NCI-H446 (cell line): ENCODE measurements around the gene CRYAB.
A peak's percentile ranks its signal among the peaks of the same experiment; 100 is the strongest.
"Not testable (repeated sequence)": the region's sequence is repeated elsewhere in the genome, so short reads cannot be mapped to it uniquely, and the experiment has no call there.

Experiments
- DNase-seq, 2 experiments: peaks; one replicate each; lab custom pipeline; 2025; lab: John Stamatoyannopoulos, UW

Gene CRYAB

DNA sequence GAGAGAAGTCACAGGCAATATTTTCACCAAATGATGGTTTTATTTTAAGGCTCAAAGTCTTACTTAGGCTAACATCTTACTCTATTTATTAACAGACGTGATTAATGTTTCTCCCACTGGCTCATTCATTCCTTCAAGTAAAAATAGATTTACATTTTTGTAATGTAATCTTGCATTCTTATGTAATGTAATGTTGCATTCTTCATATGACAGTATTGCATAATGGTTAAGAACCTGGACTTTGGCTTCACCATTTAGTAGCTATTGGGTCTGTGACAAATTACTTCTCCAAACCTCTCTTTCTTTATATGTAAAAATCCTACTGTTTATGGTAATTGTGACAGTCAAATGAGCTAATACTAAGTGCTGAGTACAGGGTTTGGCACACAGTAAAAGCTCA lies 22.3 kb upstream of the CRYAB start:
- no peak for DNase-seq

DNA sequence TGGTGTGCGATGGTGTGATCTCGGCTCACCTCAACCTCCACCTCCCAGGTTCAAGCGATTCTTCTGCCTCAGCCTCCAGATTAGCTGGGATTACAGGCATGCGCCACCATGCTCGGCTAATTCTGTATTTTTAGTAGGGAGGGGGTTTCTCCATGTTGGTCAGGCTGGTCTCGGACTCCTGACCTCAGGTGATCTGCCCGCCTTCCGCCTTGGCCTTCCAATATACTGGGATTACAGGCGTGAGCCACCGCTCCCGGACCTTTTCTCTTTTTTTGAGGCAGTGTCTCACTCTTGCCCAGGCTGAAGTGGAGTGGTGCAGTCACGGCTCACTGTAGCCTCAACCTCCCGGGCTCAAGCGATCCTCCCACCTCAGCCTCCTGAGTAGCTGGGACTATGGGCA lies 21.6 kb upstream of the CRYAB start:
- not testable (repeated sequence) for DNase-seq

GRCh38 chr11:111932611-111932950 lies 21.0 kb upstream of the CRYAB start:
- no peak for DNase-seq

GRCh38 chr11:111930472-111930871 lies 18.9 kb upstream of the CRYAB start:
- no peak for DNase-seq

DNA sequence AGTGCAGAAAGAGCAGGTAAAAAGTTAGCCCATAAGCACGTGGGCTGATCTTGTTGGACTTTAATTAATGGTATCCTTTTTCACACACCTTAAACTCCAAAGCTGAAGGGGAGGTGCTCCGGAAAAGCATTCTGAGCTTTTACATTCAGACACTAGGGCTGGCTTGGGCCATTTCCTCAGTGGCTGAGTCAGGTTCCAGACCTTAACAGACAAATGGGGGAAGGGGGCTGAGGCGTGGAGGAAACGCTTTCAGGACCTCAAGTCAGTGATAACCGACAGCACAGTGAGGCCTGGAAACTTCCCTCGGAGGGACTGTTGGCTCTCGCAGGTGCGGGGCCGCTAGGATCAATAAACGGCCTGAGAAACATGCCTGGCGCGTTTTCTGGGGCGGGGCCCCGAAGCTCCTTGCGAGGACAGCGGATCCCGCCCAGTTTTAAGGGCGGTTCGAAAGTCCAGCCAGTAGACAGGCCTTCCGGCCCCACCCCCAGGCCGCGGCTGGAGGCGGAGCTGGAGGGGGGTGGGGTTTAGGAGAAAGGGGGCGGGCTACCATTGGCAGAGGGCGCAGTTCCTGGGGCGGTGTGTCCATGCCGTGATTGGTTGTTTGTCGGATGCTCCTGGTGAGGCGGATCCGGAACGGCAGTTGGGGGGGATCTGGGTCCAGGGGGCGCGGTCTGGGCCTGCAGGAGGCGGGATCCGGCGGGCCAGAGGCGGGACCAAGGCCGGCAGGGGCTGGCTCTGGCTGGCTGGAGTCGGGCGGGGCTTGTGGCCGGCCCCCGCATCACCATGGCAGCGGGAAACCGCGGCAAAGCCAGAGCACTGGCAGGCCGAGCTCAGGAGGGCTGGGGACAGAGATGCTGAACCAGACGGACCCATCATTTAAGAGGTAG lies 15.2 kb upstream of the CRYAB start:
- peak; percentile 99 for DNase-seq

DNA sequence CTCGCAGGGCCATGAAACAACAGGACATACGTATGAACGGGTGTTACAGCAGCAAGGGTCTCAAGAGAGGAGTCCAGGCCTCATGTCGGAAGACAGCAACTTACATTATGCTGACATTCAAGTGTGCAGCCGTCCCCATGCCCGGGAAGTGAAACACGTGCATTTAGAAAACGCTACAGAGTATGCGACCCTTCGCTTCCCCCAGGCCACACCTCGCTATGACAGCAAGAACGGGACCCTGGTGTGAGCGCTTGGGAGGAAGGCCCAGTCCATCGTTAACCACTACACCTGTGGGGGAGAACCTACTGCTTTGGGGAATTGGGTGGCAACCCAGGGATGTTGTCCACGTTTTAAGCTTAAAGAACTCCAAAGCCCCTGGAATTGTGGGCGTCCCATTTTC lies 14.4 kb upstream of the CRYAB start:
- DNase-seq, result no peak

DNA sequence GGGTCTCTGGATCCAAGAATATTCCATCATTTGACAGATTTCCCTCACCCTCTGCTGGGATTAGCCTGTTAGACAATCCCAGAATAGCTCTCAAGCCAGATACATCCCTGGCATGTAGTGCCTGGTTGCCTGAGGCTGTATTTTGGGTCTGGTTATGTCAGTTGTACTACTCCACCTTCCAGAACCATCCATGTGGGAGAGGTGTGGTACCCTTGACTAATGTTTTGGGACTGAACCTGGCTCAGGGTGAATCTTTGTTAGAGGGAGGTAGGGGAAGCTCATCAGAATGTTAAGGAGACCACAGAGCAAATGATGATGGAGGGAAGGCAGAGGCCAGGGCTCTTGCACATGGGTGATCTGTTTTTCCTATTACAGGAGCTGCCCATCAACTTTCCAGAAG lies 12.4 kb upstream of the CRYAB start:
- DNase-seq, result no peak

GRCh38 chr11:111923351-111923788 lies 11.8 kb upstream of the CRYAB start:
- DNase-seq, result no peak

DNA sequence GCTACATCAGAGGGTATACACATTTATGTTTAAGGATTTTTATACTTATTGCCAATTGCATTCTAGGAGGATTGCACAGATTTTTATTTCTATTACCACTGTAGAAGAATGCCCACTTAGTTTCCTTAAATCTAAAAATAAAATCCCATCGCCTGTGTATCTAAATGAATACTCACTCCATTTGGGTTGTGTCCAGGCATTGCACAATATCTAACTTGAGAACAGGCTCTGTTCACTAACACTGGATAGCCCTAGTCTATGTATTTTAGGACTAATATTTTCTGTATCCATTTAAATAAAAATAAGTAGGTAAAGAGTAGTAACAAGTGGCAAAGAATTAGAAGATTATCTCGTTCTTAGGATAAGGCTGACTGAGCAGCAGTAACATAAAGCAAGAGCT lies 11.2 kb upstream of the CRYAB start:
- no peak for DNase-seq

- DNase-seq, result no peak
Observed at GRCh38 chr11:111921541-111922230, 10.1 kb upstream of the CRYAB start.

GRCh38 chr11:111920908-111921307 lies 9.3 kb upstream of the CRYAB start:
- no peak for DNase-seq

- no peak for DNase-seq
Observed at GRCh38 chr11:111918390-111919256, 7.1 kb upstream of the CRYAB start, which contains the start of gene C11orf52. C11orf52 (plus strand) TSS chr11:111918913; CDS start chr11:111918973, 60 bp downstream.

DNA sequence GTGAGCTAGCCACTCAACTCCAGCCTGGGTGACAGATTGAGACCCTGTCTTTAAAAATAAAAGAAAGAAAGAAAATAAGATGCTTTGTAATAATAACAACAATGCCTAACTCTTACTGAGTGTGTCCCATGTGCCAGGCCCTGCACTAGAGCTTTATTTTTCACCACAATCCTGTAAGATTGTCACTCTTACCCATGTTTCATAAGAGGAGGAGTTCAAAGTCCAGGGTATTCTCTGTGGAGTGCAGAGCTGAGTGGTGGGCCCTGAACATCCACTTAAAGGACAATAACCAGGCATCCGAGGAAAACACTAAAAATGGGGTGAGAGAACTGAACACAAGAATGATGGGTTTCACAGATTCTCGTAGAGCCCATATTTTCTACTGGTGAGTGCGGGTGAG lies 6.2 kb upstream of the CRYAB start:
- no peak for DNase-seq

GRCh38 chr11:111917312-111917711 lies 5.7 kb upstream of the CRYAB start:
- DNase-seq, result no peak

DNA sequence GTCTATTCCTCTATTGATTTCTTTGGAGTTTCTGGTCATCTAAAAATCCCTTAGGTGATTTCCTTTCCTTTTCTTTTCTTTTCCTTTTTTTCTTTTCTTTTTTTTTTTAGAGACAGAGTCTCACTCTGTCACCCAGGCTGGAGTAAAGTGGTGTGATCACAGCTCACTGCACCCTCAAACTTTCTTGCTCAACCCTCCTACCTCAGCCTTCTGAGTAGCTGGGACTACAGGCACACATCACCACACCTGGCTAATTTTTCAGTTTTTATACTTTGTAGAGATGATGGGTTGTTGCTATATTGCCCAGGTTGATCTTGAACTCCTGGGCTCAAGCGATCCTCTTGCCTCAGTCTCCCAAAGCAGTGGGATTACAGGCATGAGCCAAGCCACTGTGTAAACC lies 5.2 kb upstream of the CRYAB start:
- DNase-seq, result no peak

GRCh38 chr11:111913997-111914396 lies 2.4 kb upstream of the CRYAB start:
- no peak for DNase-seq

GRCh38 chr11:111913031-111913861 lies 1.7 kb upstream of the CRYAB start:
- no peak for DNase-seq

DNA sequence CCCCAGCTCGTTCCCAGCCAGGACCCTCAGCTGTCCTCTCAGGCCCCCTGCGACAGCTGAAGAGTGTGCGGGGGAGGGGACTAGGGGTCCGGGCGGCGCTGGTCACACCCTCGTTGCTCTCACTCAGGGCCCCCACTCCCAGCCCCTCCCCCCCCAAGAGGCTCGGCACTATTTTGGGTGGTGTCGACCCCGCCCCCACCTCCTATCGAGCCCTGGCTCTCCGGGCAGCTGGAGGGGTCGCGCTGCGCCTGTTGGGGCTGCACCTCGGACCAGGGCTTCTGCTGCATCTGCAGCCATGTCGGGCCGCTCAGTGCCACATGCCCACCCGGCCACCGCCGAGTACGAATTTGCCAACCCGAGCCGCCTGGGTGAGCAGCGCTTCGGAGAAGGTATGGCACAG lies 965 bp upstream of the CRYAB start, which contains the start of gene HSPB2:
Gene HSPB2 (plus strand): TSS at position 200 of the 400 bp plus-strand sequence. CDS start 96 bp downstream, at position 296.
- no peak for DNase-seq

- DNase-seq, result no peak
Observed at GRCh38 chr11:111910676-111911562, 651 bp downstream of the CRYAB start.

GRCh38 chr11:111909378-111909777 lies 2.2 kb downstream of the CRYAB start:
- DNase-seq, result no peak
